HCT116 (cell line): ENCODE results near the gene CYP3A5. TPM values are rescaled to one million over a fixed set of nuclear protein-coding genes. Genes with fewer than 3 reads are reported as not detected.

Experiments
- ATAC-seq: fragments of 200-7000 bp; cut with Tn5 transposase; 2 replicates; pipeline ENCODE4 v1.9.1; 2020; ENCODE audit warnings: mild to moderate bottlenecking, moderate library complexity
- BruUV-seq: library from RNA; stranded (reverse); fragments of 400-500 nt; replicated peaks from 2 replicates; lab custom pipeline; 2021; lab: Mats Ljungman, UMichigan
- CTCF ChIA-PET: fragments of 300-600 bp; sonication (Branson Sonifier 250); formaldehyde crosslinking; loops from one replicate; lab custom pipeline; 2021; ENCODE audit warnings: antibody characterized with exemption; lab: Charles Lee
- POLR2A ChIA-PET: fragments of 300-600, 350-600 bp; sonication (Branson Sonifier 250); formaldehyde crosslinking; loops from one replicate; lab custom pipeline; 2021; ENCODE audit warnings: antibody characterized with exemption; lab: Charles Lee
- RAD21 ChIA-PET, 2 experiments: fragments of 300-600 bp; sonication (Branson Sonifier 250); formaldehyde crosslinking; loops; one replicate each; lab custom pipeline; 2023; ENCODE audit warnings: low total read pairs in 2 of 2; ENCODE audit not compliant: uncharacterized antibody in 2 of 2, unreplicated experiment in 2 of 2, low non-redundant PET in 1 of 2; lab: Charles Lee
- DNase-seq: peaks from one replicate; pipeline ENCODE4 v3.0.0-alpha.2; 2010; ENCODE audit warnings: low read depth, low spot score
- H2AFZ ChIP-seq: fragments of 200-600 bp; shearing (Covaris generic), sonication (generic); 2 replicates; pipeline ENCODE4 v1.6.1; 2017; ENCODE audit warnings: low read depth, mixed run types, mixed read lengths, antibody characterized with exemption, low read length; ENCODE audit not compliant: poor library complexity, severe bottlenecking
- H3K27ac ChIP-seq: 2 replicates; pipeline ENCODE4 v1.5.1; 2012; ENCODE audit warnings: low read depth, low read length
- H3K27me3 ChIP-seq: fragments of 200-600 bp; sonication (generic); 2 replicates; pipeline ENCODE4 v1.6.1; 2016; ENCODE audit warnings: mixed run types, low read length, mixed read lengths; ENCODE audit not compliant: insufficient read depth
- H3K36me3 ChIP-seq, 2 experiments: fragments of 200-500 bp in 1 of 2; fragments of 200-600 bp in 1 of 2; sonication (Bioruptor generic) in 1 of 2; sonication (generic) in 1 of 2; 2 replicates each; pipeline versions ENCODE4 v1.5.1 to v1.6.1; 2014 to 2016; ENCODE audit warnings: low read length in 2 of 2, inconsistent platforms in 1 of 2, mixed read lengths in 1 of 2, mixed run types in 1 of 2; ENCODE audit not compliant: insufficient read depth in 2 of 2, control insufficient read depth in 1 of 2
- H3K4me1 ChIP-seq, 2 experiments: fragments of 200-600 bp in 1 of 2; sonication (generic) in 1 of 2; 2 replicates each; pipeline versions ENCODE4 v1.5.1 to v1.6.1; 2012 to 2017; ENCODE audit warnings: low read length in 2 of 2, inconsistent platforms in 1 of 2, mild to moderate bottlenecking in 1 of 2, mixed read lengths in 1 of 2, mixed run types in 1 of 2, moderate library complexity in 1 of 2; ENCODE audit not compliant: insufficient read depth in 2 of 2, control insufficient read depth in 1 of 2
- H3K4me2 ChIP-seq: fragments of 200-600 bp; sonication (generic); 2 replicates; pipeline ENCODE4 v1.6.1; 2017; ENCODE audit warnings: mixed run types, low read length, mixed read lengths
- H3K4me3 ChIP-seq, 2 experiments: fragments of 200-600 bp in 1 of 2; sonication (generic) in 1 of 2; replicated peaks in 1 of 2; 2 replicates each; pipeline ENCODE4 v1.5.1; 2011 to 2016; ENCODE audit warnings: low read length in 2 of 2, control low read depth in 1 of 2, low read depth in 1 of 2, mild to moderate bottlenecking in 1 of 2, mixed read lengths in 1 of 2, mixed run types in 1 of 2
- H3K79me2 ChIP-seq: fragments of 200-600 bp; sonication (generic); 2 replicates; pipeline ENCODE4 v1.6.1; 2017; ENCODE audit warnings: mild to moderate bottlenecking, mixed run types, low read length, moderate library complexity, mixed read lengths; ENCODE audit not compliant: insufficient read depth
- H3K9ac ChIP-seq: fragments of 200-600 bp; sonication (generic); 2 replicates; pipeline ENCODE4 v1.6.1; 2016; ENCODE audit warnings: low read length, mixed read lengths
- H3K9me2 ChIP-seq: fragments of 200-600 bp; sonication (generic), shearing (Covaris generic); 2 replicates; pipeline ENCODE4 v1.6.1; 2017; ENCODE audit warnings: mixed run types, mild to moderate bottlenecking, moderate library complexity; ENCODE audit not compliant: insufficient read depth
- H3K9me3 ChIP-seq, 2 experiments: fragments of 200-500 bp in 1 of 2; fragments of 200-600 bp in 1 of 2; sonication (Bioruptor generic) in 1 of 2; sonication (generic) in 1 of 2; 2 replicates each; pipeline ENCODE4 v1.6.1; 2014 to 2017; ENCODE audit warnings: low read length in 2 of 2, mixed read lengths in 2 of 2, inconsistent platforms in 1 of 2, low read depth in 1 of 2, mild to moderate bottlenecking in 1 of 2, mixed run types in 1 of 2, moderate library complexity in 1 of 2; ENCODE audit not compliant: control insufficient read depth in 1 of 2, insufficient read depth in 1 of 2
- H4K20me1 ChIP-seq: fragments of 200-600 bp; sonication (generic), shearing (Covaris generic); 2 replicates; pipeline ENCODE4 v1.6.1; 2017; ENCODE audit warnings: mixed run types, mild to moderate bottlenecking, moderate library complexity; ENCODE audit not compliant: insufficient read depth
- ATF3 ChIP-seq: IDR thresholded peaks from 2 replicates; pipeline ENCODE4 v1.6.1; 2012
- CBX3 ChIP-seq: IDR thresholded peaks from 2 replicates; pipeline ENCODE4 v1.6.1; 2012; ENCODE audit warnings: low read depth
- CEBPB ChIP-seq: IDR thresholded peaks from 2 replicates; pipeline ENCODE4 v1.6.1; 2012; ENCODE audit warnings: low read depth
- CTCF ChIP-seq, 3 experiments: fragments of 200-600 bp in 1 of 3; sonication (generic) in 1 of 3; IDR thresholded peaks in 2 of 3; conservative IDR thresholded peaks in 1 of 3; 2 replicates each; pipeline ENCODE4 v1.5.1; 2012 to 2017; ENCODE audit warnings: low read depth in 2 of 3, low read length in 2 of 3, antibody characterized with exemption in 1 of 3, borderline replicate concordance in 1 of 3, control low read depth in 1 of 3, mild to moderate bottlenecking in 1 of 3, mixed read lengths in 1 of 3, mixed run types in 1 of 3, moderate library complexity in 1 of 3; ENCODE audit not compliant: insufficient read depth in 1 of 3
- EZH2phosphoT487 ChIP-seq: fragments of 200-600 bp; IDR thresholded peaks from 2 replicates; pipeline ENCODE4 v1.6.1; 2018; ENCODE audit warnings: antibody characterized with exemption, borderline replicate concordance
- FOSL1 ChIP-seq: IDR thresholded peaks from 2 replicates; pipeline ENCODE4 v1.6.1; 2012; ENCODE audit warnings: low read depth
- MAX ChIP-seq: IDR thresholded peaks from 2 replicates; pipeline ENCODE4 v1.6.1; 2012
- POLR2AphosphoS5 ChIP-seq: IDR thresholded peaks from 2 replicates; pipeline ENCODE4 v1.6.1; 2011; ENCODE audit warnings: mild to moderate bottlenecking, low read depth, low read length, moderate library complexity
- RAD21 ChIP-seq: IDR thresholded peaks from 2 replicates; pipeline ENCODE4 v1.6.1; 2012; ENCODE audit warnings: low read depth, mild to moderate bottlenecking
- REST ChIP-seq: IDR thresholded peaks from 2 replicates; pipeline ENCODE4 v1.6.1; 2012; ENCODE audit warnings: low read depth
- SRF ChIP-seq: IDR thresholded peaks from 2 replicates; pipeline ENCODE4 v1.6.1; 2012; ENCODE audit warnings: low read depth
- TCF7L2 ChIP-seq: IDR thresholded peaks from 2 replicates; pipeline ENCODE4 v1.7.0; 2011; ENCODE audit warnings: borderline replicate concordance, inconsistent platforms; ENCODE audit not compliant: insufficient read depth, insufficient read length; ENCODE audit errors: extremely low read depth
- ZBTB33 ChIP-seq: IDR thresholded peaks from 2 replicates; pipeline ENCODE4 v1.6.1; 2011; ENCODE audit warnings: mild to moderate bottlenecking, low read length, moderate library complexity; ENCODE audit not compliant: insufficient replicate concordance; ENCODE audit errors: extremely low read depth
- ZFX ChIP-seq: fragments of 450-650 bp; IDR thresholded peaks from 2 replicates; pipeline ENCODE4 v1.6.1; 2017
- ZNF274 ChIP-seq: fragments of 200-500 bp; sonication (Bioruptor generic); IDR thresholded peaks from 2 replicates; pipeline ENCODE4 v1.6.1; 2014; ENCODE audit warnings: mild to moderate bottlenecking, low read depth, low read length, inconsistent platforms
- intact Hi-C: fragments of 100-400 bp; cut with micrococcal nuclease; formaldehyde crosslinking; loops from 2 replicates; pipeline ENCODE4 v1.10.0; 2022
- total RNA-seq: library from RNA; stranded (reverse); gene quantifications from one replicate; pipeline ENCODE4 v1.2.1, GENCODE V29; 2021; ENCODE audit not compliant: unreplicated experiment

The CYP3A5 gene
- total RNA-seq, 1 experiment from 2014 or later: 1.5 TPM

- POLR2A ChIA-PET: no interaction called here
- Histone ChIP-seq H3K79me2 (no peaks in the 10 kb centered on the region), H3K4me2 (no peak overlapping the region), H3K4me3 (no peak overlapping the region), H4K20me1 (no peaks in the 10 kb centered on the region), H3K9ac (no peak overlapping the region), H3K27ac (no peak overlapping the region), H3K36me3 (no peaks in the 10 kb centered on the region), H3K4me1 (no peaks in the 10 kb centered on the region), H3K9me2 (no peaks in the 10 kb centered on the region), H3K9me3 (no peaks in the 10 kb centered on the region), H2AFZ (no peak overlapping the region), H3K27me3 (no peaks in the 10 kb centered on the region)
- no peak for TF ChIP-seq CTCF (IDR thresholded peaks at IDR 0.05 in 2 of 3, conservative IDR thresholded peaks at IDR 0.05 in 1 of 3; ENCODE audit: borderline replicate concordance in 1 of 3, insufficient read depth in 1 of 3, low read depth in 2 of 3, low read length in 2 of 3)
- TF ChIP-seq MAX: no peak
- no peak for TF ChIP-seq CEBPB
- TF ChIP-seq TCF7L2: no peak
- no peak for TF ChIP-seq EZH2phosphoT487
- TF ChIP-seq ZBTB33: no peak
- TF ChIP-seq RAD21: no peak
- no peak for TF ChIP-seq ATF3
- no peak for TF ChIP-seq POLR2AphosphoS5
- TF ChIP-seq ZFX: no peak
- no peak for TF ChIP-seq ZNF274
- no peak for TF ChIP-seq SRF
- TF ChIP-seq REST: no peak
- TF ChIP-seq FOSL1: no peak
- TF ChIP-seq CBX3: no peak
- BruUV-seq: no TSS peak
- CTCF ChIA-PET: no interaction called here
- no peak for ATAC-seq
- DNase-seq: no peak
- intact Hi-C loops: no loop called here
- RAD21 ChIA-PET: no interaction called here
These were observed 40.4 kb upstream of the CYP3A5 start for GRCh38 chr7:99719996-99720769.
